Gastroesophageal sphincter (tissue), 4 donors: ENCODE results near the gene FGGY. TPM values are rescaled to one million over a fixed set of nuclear protein-coding genes. Genes with fewer than 3 reads are reported as not detected.

Experiments
- ATAC-seq: fragments of 150-250 bp; one replicate; pipeline ENCODE4 v1.9.1; 2016; ENCODE audit warnings: mild to moderate bottlenecking, moderate library complexity
- H3K27ac ChIP-seq, 4 donors: fragments of 200-600 bp; sonication (generic) in 3 of 4; 1 replicate in 3 of 4; 2 replicates in 1 of 4; pipeline ENCODE4 v1.5.1; 2016 to 2019
- H3K27me3 ChIP-seq: fragments of 200-600 bp; sonication (generic); one replicate; pipeline ENCODE4 v1.5.1; 2019
- H3K36me3 ChIP-seq, 2 donors: fragments of 200-600 bp; sonication (generic); one replicate each; pipeline ENCODE4 v1.5.1; 2019; ENCODE audit warnings: control low read depth in 1 of 2
- H3K4me1 ChIP-seq, 3 donors: fragments of 200-600 bp; sonication (generic); 1 replicate in 2 of 3; 2 replicates in 1 of 3; pipeline ENCODE4 v1.5.1; 2016 to 2019; ENCODE audit warnings: control low read depth in 2 of 3
- H3K4me3 ChIP-seq, 2 donors: fragments of 200-600 bp; sonication (generic); one replicate each; pipeline ENCODE4 v1.5.1; 2019; ENCODE audit warnings: mild to moderate bottlenecking in 1 of 2, moderate library complexity in 1 of 2
- H3K9me3 ChIP-seq, 3 donors: fragments of 200-600 bp; sonication (generic); one replicate each; pipeline ENCODE4 v1.5.1; 2017 to 2019; ENCODE audit warnings: control low read depth in 2 of 3
- EP300 ChIP-seq: sonication (generic); formaldehyde crosslinking; IDR thresholded peaks from one replicate; pipeline ENCODE4 v1.6.1; 2017; ENCODE audit warnings: antibody characterized with exemption, mild to moderate bottlenecking
- POLR2A ChIP-seq, 2 donors: fragments of 450-650 bp; IDR thresholded peaks; one replicate each; pipeline ENCODE4 v1.6.1; 2017; ENCODE audit warnings: antibody characterized with exemption in 2 of 2, mild to moderate bottlenecking in 2 of 2, moderate library complexity in 1 of 2
- POLR2AphosphoS5 ChIP-seq: sonication (generic); formaldehyde crosslinking; IDR thresholded peaks from one replicate; pipeline ENCODE4 v1.6.1; 2017; ENCODE audit warnings: antibody characterized with exemption
- WGBS, 2 donors: methylation state at CpG; one replicate each; pipeline ENCODE4 v1.1.5; 2018; ENCODE audit warnings: low coverage in 1 of 2; 5-methylcytosine and 5-hydroxymethylcytosine counted together
- total RNA-seq, 4 donors: library from RNA; depleted of rRNA; stranded (reverse); fragments of >200 nt; gene quantifications; one replicate each; pipeline ENCODE4 v1.1.0, GENCODE V29; 2016
- TF ChIP-seq, protein P1 (sequence below), 4 experiments: fragments of 200-600 bp in 2 of 4; fragments of 450-650 bp in 2 of 4; sonication (generic) in 1 of 4; IDR thresholded peaks; one replicate each; pipeline ENCODE4 v1.5.1; 2017 to 2019; ENCODE audit warnings: antibody characterized with exemption in 4 of 4, mild to moderate bottlenecking in 2 of 4, moderate library complexity in 2 of 4

FGGY gene
- total RNA-seq, 4 donors from 2014 or later, result 19.0 to 29.6 (median 25.2) TPM

DNA sequence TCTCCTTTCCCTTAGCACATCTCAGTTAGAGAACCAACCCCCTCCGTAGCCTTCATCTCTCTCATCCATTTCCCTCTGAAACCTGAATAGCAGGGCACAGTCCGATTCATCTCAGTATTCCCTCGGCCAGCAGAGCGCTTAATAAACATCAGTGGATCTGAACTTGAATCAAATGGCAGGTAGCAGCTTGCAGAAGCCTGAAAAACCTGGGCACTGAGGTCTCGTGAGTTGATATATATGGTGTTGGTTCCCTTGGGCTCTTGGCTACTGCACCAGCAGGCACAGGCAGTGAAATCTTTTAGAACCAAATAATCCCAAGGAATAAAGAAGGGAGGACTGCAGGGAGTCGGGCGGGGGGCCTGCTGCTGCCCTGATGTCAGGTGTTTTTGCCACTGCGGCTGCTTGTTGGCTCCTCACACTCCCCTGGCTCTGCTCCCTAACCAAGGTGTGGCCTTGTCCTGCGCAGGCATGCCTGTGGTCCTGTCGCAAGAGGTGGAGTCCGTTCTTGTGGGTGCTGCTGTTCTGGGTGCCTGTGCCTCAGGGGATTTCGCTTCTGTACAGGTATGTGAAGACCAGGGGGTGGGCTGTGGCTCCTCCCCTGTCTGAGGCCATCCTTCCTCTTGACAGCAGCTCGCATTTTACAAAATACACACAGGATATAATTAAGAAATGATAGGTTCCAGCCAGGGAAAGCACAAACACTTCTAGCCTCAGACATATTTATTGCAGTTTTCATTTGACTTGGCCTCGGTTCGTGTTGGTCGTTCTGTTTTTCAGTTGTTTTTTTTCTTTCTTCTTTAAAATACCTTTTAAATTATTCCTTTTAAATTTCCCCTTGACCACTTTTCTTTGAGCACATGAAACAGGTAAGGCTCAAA is 376.9 kb downstream of the FGGY start:
- no peaks in the 10 kb centered on the region for H3K36me3 ChIP-seq
- peaks cover 16 to 67% (median 22%) of the 10 kb centered on the region in 3 donors for H3K4me1 ChIP-seq
- H3K4me3 ChIP-seq, result no peak overlapping the region
- H3K9me3 ChIP-seq, result no peaks in the 10 kb centered on the region
- 54 to 66% methylated on average over 7 to 13 of the region's 16 CpGs for WGBS, 2 donors
- no peak for TF ChIP-seq POLR2AphosphoS5
- no peak for TF ChIP-seq POLR2A (IDR thresholded peaks at IDR 0.05)
- TF ChIP-seq EP300, result no peak
- TF ChIP-seq, protein P1, sequence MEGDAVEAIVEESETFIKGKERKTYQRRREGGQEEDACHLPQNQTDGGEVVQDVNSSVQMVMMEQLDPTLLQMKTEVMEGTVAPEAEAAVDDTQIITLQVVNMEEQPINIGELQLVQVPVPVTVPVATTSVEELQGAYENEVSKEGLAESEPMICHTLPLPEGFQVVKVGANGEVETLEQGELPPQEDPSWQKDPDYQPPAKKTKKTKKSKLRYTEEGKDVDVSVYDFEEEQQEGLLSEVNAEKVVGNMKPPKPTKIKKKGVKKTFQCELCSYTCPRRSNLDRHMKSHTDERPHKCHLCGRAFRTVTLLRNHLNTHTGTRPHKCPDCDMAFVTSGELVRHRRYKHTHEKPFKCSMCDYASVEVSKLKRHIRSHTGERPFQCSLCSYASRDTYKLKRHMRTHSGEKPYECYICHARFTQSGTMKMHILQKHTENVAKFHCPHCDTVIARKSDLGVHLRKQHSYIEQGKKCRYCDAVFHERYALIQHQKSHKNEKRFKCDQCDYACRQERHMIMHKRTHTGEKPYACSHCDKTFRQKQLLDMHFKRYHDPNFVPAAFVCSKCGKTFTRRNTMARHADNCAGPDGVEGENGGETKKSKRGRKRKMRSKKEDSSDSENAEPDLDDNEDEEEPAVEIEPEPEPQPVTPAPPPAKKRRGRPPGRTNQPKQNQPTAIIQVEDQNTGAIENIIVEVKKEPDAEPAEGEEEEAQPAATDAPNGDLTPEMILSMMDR (IDR thresholded peaks at IDR 0.05), result no peak
- no peaks in the 10 kb centered on the region for H3K27me3 ChIP-seq
- peak overlapping the region; percentile 53 to 71 (median 66) for H3K27ac ChIP-seq
- ATAC-seq, result no peak

GRCh38 chr1:59674595-59674994 is 377.7 kb downstream of the FGGY start:
- no peaks in the 10 kb centered on the region for H3K27me3 ChIP-seq
- TF ChIP-seq, protein P1 (IDR thresholded peaks at IDR 0.05), result no peak
- TF ChIP-seq EP300 (no peak), POLR2A (IDR thresholded peaks at IDR 0.05) (no peak), POLR2AphosphoS5 (peak; percentile 60)
- H3K9me3 ChIP-seq, result no peaks in the 10 kb centered on the region
- 72 to 74% methylated on average over 2 of the region's 2 CpGs for WGBS, 2 donors
- peak overlapping the region; percentile 53 to 76 (median 68) for H3K27ac ChIP-seq
- H3K36me3 ChIP-seq, result no peaks in the 10 kb centered on the region
- ATAC-seq, result peak; percentile 53
- peaks cover 16 to 67% (median 22%) of the 10 kb centered on the region in 3 donors for H3K4me1 ChIP-seq
- H3K4me3 ChIP-seq, result no peak overlapping the region

- ATAC-seq, result no peak
- WGBS, 2 donors, result 90 to 100% methylated on average over 1 to 2 of the region's 2 CpGs
- TF ChIP-seq POLR2AphosphoS5 (no peak), EP300 (no peak), POLR2A (IDR thresholded peaks at IDR 0.05) (no peak)
- TF ChIP-seq, protein P1 (IDR thresholded peaks at IDR 0.05), result no peak
- Histone ChIP-seq H3K36me3 (no peaks in the 10 kb centered on the region), H3K9me3 (no peaks in the 10 kb centered on the region), H3K4me1 (peaks cover 15 to 57% (median 21%) of the 10 kb centered on the region in 3 donors), H3K27ac (peak overlapping the region in 1 of 4 donors; percentile 19), H3K4me3 (no peak overlapping the region), H3K27me3 (no peaks in the 10 kb centered on the region)
Measured at GRCh38 chr1:59675936-59676335, 379.0 kb downstream of the FGGY start.

- no peaks in the 10 kb centered on the region for H3K27me3 ChIP-seq
- peaks cover 16 to 72% (median 18%) of the 10 kb centered on the region in 3 donors for H3K4me1 ChIP-seq
- no peak for TF ChIP-seq EP300
- no peak for TF ChIP-seq POLR2AphosphoS5
- no peak for TF ChIP-seq POLR2A (IDR thresholded peaks at IDR 0.05)
- TF ChIP-seq, protein P1 (IDR thresholded peaks at IDR 0.05), result no peak
- H3K4me3 ChIP-seq, result no peak overlapping the region
- H3K36me3 ChIP-seq, result no peaks in the 10 kb centered on the region
- no peaks in the 10 kb centered on the region for H3K9me3 ChIP-seq
- no peak for ATAC-seq
- H3K27ac ChIP-seq, result peak overlapping the region in 2 of 4 donors; percentile 19 to 48
- WGBS, 2 donors, result 67% methylated on average over 1 of the region's 1 CpG; no CpG with 5 or more reads in 1 of the 2 donors
Measured at GRCh38 chr1:59678040-59678439, 381.1 kb downstream of the FGGY start.
